NCI-H524 treated with DMSO at 0.1 percent for 48 hours (cell line): ENCODE data around the gene DHRS3.
"Not testable (repeated sequence)": the region's sequence is repeated elsewhere in the genome, so short reads cannot be mapped to it uniquely, and the experiment has no call there.

Source experiments
- DNase-seq: peaks from one replicate; lab custom pipeline; 2025; lab: John Stamatoyannopoulos, UW

The DHRS3 gene

GRCh38 chr1:12617901-12618660 lies at the start of gene DHRS3:
Gene DHRS3 (minus strand): TSS chr1:12618210. CDS start chr1:12617348, 862 bp downstream.
- no peak for DNase-seq

- no peak for DNase-seq
These were observed 48.2 kb upstream of the DHRS3 start for GRCh38 chr1:12666141-12666735.

DNA sequence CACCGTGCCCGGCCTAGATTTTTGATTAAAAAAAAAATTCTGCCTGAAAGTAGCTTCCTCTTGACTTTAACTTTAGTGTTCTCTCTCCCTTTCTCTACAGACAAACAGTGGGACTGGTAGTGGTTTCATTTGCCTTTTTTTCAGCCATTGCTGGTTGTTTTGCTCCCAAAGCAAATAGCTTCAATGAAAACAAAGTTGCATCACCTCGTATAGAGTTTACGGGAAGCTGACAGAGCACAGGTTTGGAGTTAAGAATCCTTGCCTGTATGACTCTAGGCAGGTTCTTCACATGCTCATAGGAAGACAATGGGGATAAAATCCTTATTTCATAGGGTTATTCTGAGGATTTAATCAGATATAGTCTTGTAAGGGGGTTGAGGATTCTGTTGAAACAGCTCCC lies 47.5 kb upstream of the DHRS3 start:
- no peak for DNase-seq

DNA sequence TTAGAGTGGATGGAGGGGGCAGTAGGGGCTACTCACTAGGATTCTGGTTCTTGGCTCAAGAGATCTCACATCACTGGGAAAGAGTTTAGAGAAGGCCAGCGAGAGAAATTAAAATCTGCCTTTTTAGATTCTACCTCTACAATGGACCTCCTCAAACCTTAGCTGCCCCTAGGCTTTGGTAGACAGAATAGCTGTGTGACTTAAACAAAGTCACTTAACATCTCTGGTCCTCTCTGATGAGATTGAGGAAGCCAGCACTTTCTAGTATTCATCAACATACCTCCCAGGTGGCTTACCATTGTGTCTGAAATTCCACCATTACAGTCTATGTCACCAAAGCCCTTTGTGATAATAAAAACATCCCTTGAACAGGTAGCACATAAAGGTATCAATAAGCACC lies 44.5 kb upstream of the DHRS3 start:
- no peak for DNase-seq

GRCh38 chr1:12661606-12662219 lies 43.7 kb upstream of the DHRS3 start:
- DNase-seq = no peak

DNA sequence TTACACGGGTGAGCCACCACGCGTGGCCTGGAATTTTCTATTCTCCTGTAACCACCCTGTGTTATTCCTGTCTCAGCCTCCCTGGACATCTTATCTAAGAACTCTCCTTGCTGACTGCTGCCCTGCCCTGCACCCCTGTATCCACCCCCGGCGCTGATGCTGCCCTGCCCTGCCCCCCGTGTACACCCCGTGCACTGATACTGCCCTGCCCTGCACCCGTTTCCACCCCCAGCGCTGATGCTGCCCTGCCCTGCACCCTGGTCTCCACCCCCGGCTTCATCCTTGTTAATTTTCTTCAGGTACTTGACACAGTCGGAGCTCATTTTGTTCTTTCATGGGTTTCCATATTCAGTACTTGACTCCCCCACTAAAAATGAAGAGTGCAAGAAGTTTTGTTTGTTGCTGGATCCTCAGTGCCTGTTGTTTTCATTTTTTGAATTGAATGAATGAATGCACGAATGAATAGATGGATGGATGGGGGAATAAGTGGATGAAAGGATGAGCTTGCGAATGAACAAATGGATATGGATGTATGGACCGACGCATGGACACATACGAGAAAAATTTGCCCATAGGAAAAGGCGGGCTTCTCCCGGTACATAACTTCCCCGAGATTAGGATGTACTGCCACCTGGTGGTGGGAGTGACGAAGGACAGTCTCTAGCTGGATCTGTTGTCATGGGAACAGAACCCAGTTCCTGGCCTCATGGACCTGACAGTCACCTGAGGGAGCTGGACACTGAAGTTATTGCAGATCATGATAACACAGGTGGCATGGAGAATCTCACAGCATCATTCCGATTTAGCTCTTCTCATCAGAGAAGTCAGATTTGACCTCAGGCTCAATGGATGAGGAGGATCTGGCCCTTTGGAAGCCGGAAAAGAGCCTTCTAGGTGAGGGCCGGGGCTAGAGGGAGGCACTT lies 40.8 kb upstream of the DHRS3 start:
- peak; percentile 29 for DNase-seq

GRCh38 chr1:12657885-12658512 lies 40.0 kb upstream of the DHRS3 start:
- not testable (repeated sequence) for DNase-seq

GRCh38 chr1:12657060-12657884 lies 39.3 kb upstream of the DHRS3 start:
- no peak for DNase-seq

DNA sequence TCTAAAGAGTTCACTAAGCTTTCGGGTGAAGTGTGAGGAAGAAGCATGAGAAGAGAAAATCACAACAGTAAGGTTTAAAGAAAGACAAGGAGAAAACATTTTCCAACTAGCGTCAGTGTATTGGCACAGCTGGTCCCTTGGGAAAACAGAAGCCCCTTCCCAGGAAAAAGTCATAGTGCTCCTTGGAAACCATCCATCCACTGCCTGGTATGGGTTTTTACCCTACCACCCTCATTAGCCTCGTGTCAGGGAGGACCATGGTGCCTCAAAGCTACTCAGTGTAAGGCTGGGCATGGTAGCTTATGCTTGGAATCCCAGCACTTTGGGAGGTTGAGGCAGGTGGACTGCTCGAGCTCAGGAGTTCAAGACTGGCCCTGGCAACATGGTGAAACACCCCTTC lies 38.6 kb upstream of the DHRS3 start:
- no peak for DNase-seq

GRCh38 chr1:12654657-12655056 lies 36.6 kb upstream of the DHRS3 start:
- DNase-seq = no peak

DNA sequence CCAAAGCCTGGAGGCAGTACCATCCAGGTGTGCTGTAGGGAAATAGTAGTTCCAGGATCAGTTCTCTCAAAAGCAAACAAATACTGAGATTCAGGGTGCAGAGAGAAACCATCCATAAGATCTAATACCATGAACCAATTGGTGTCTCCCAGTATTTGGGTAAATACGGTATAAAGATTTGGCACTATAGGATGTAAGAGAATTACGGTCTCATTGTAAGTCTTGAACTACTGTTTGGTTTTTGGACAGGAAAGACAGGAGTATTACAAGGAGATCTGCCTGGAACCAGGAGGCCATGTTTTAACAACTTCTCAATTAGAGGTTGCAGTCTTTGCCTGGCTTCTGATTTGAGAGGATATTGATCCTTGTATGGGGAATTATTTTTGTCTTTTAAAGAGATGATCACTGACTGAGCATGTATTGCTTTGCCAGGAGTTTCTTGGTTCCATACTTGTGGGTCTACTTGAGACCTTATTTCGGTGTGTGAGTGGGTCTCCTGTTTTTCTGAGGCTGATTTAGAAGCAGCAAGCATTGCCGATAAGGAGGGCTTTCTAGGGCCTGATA lies 36.1 kb upstream of the DHRS3 start:
- DNase-seq = no peak

- no peak for DNase-seq
These were observed 32.0 kb upstream of the DHRS3 start for GRCh38 chr1:12649971-12650421.

DNA sequence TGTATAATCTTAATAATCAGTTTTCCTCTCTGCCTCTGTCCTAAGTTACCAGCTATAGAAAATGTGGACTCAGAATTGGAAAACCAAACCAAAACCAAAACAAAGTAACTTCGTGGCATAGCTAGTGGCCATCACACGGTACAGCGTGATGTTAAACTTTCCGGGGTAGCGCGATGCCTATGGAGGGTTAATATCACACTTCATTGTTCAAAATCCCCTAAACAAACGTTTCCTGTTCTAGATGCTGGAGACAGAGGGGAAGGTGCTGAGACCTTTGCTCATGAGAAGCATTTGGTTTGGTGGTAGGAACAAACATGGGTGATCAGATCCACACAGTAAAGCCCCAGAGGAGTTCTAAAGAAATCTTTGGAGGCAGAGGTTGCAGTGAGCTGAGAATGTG lies 30.7 kb upstream of the DHRS3 start:
- DNase-seq = no peak

DNA sequence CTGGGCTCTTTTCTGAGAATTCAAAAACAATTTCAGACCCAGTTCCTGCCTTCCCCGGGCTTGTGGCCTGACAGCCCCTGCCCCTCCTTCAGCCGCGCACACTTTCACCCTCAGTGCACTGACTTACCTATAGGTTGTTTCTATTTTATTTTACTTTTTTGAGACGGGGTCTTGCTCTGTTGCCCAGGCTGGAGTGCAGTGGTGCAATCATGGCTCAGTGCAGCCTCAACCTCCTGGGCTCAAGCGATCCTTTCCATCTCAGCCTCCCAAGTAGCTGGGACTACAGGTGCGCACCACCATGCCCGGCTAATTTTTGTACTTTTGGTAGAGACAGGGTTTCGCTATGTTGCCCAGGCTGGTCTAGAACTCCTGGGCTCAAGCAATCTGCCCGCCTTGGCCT lies 27.4 kb upstream of the DHRS3 start:
- not testable (repeated sequence) for DNase-seq

GRCh38 chr1:12644829-12645228 lies 26.8 kb upstream of the DHRS3 start:
- DNase-seq = no peak

DNA sequence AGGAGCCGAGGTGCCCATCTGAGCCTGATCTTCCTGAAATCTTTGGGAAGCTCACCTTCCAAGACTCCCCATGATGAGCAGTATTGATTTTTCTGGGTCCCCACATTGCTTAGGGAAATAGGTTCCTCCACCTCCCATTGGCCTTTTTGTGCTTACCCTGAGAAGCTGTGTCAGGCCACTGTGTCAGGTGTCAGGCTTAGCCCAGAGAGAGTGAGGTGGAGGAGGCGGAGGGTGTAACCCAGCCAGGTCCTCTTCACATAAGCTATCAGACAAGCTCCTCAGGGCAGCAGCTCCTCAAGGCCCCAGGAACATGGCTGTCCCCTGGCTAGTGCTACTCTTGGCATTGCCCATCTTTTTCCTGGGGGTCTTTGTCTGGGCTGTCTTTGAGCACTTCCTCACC lies 26.2 kb upstream of the DHRS3 start:
- no peak for DNase-seq

DNA sequence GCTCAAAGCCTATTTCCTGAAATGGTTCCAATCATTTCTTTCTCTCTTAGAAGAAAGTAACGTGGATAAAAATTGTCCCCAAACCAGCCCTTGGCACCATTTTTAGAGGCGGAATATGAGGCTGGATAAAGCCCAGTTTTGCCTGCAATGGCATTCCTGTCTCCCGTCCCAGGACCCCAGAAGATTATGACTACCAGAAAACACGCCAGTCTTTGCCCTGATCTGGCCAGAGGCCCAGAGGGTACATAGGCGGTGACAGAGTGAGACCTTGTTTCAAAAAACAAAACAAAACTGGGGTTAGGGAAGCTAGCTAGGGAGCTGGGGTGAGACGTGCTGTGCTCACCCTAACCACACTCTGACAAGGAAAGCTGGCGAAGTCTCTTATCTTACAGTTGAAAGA lies 25.8 kb upstream of the DHRS3 start, which contains the start of gene AADACL4:
TSS of gene AADACL4 (plus strand) at position 301 of the 400 bp plus-strand sequence. CDS start 462 bp downstream, outside the sequence.
- DNase-seq = no peak

DNA sequence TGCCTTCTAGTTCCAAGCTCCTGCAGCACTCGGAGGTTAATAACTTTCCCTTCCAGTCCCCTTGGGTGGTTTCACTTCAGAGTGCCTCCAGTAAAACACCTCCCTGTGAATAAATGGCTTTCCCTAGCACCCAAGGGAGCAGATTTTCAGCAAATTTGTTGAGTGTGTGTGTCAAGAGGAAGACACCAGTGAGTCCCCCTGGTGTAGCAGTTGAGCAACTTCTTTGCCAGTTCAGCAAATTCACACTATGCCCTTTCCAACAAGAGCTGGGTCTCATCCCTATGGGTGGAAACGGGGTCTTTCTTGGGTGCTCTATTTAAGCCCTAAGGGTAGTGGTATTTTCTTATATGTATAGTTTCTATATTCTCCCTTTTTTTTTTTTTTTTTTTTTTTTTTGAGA lies 25.1 kb upstream of the DHRS3 start:
- no peak for DNase-seq

DNA sequence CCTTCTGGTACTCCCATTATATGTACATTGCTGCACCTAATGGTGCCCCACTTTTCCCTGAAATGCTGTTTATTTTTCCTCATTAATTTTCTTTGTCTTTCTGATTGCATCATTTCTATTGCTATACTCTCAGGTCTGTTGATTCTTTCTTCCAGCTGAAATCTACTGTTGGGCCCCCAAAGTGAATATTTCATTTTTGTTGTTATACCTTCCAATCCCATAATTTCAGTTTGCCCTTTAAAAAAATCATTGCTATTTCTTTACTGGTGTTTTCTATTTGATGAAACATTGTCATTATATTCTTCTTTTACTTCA lies 22.9 kb upstream of the DHRS3 start:
- no peak for DNase-seq

- no peak for DNase-seq
These were observed 22.4 kb upstream of the DHRS3 start for GRCh38 chr1:12640237-12640957.
